ENCODE measurements around the gene TMCC2.

GRCh38 chr1:205229916-205230700, 2.4 kb downstream of the TMCC2 start:
- no peak for TF ChIP-seq CTCF (IDR thresholded peaks at IDR 0.05; ENCODE audit: low read depth, low read length, poor library complexity, severe bottlenecking)
- no peak for TF ChIP-seq EZH2phosphoT487 (IDR thresholded peaks at IDR 0.05; ENCODE audit: borderline replicate concordance, low read length)

Data from DOHH2 (cell line).